Stimulated activated naive B cell treated with anti-CD40 and anti-IgM and Interleukin-4, amounts not matched to agents 10 μg/mL and 1 μg/mL and 100 μg/mL, for 72 hours (primary cell): ENCODE data around the gene GAS7.
A peak's percentile ranks its signal among the peaks of the same experiment; 100 is the strongest.

Experiments
- ATAC-seq, 2 donors: fragments of 150-1000 bp; cut with Tn5 transposase; replicated peaks; 2 replicates each; pipeline ENCODE4 v1.10.0; 2021; ENCODE audit warnings: moderate library complexity in 1 of 2
- DNase-seq: peaks from one replicate; pipeline ENCODE4 v3.0.0; 2021
- H3K27ac Mint-ChIP-seq: one replicate; pipeline ENCODE4 v1.8.0; 2022; ENCODE audit warnings: mild to moderate bottlenecking, mixed read lengths
- H3K27me3 Mint-ChIP-seq, 2 donors: one replicate each; pipeline ENCODE4 v1.8.0; 2022; ENCODE audit warnings: mixed read lengths in 2 of 2
- H3K36me3 Mint-ChIP-seq, 2 donors: one replicate each; pipeline ENCODE4 v1.8.0; 2022; ENCODE audit warnings: mixed read lengths in 2 of 2, mild to moderate bottlenecking in 1 of 2
- H3K4me1 Mint-ChIP-seq, 2 donors: one replicate each; pipeline ENCODE4 v1.8.0; 2022; ENCODE audit warnings: mixed read lengths in 2 of 2, mild to moderate bottlenecking in 1 of 2
- H3K4me3 Mint-ChIP-seq, 2 donors: one replicate each; pipeline ENCODE4 v1.8.0; 2022; ENCODE audit warnings: mild to moderate bottlenecking in 2 of 2, mixed read lengths in 2 of 2, moderate library complexity in 1 of 2
- H3K9me3 Mint-ChIP-seq, 2 donors: one replicate each; pipeline ENCODE4 v1.8.0; 2022; ENCODE audit warnings: mixed read lengths in 2 of 2, mild to moderate bottlenecking in 1 of 2

The GAS7 gene

DNA sequence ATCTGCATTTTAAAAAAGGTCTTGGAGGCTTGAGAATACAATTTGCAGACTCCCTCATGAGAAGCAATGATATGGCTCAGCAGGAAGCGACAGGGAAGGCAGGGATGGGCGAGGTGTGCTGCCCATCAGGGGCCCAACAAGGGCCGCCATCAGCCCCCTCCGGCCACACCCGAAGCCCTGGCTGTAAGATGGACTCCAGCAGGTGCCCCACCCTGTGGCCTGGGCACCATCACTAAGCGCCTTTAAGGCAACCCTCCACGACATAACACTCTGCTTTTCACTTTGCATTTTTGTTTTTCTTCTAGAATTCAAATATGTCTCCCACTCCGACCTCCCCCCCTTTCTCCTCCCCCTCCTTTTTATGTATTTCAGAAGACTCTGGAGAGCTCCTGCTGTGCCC lies 241.2 kb downstream of the GAS7 start:
- Mint-ChIP-seq H3K9me3 (no peaks in the 10 kb centered on the region), H3K27ac (no peak overlapping the region), H3K4me3 (no peak overlapping the region), H3K27me3 (peaks cover 0 to 6% of the 10 kb centered on the region in 2 donors), H3K36me3 (peaks cover 0 to 7% of the 10 kb centered on the region in 2 donors), H3K4me1 (peaks cover 5 to 14% of the 10 kb centered on the region in 2 donors)
- ATAC-seq, result no peak
- no peak for DNase-seq

DNA sequence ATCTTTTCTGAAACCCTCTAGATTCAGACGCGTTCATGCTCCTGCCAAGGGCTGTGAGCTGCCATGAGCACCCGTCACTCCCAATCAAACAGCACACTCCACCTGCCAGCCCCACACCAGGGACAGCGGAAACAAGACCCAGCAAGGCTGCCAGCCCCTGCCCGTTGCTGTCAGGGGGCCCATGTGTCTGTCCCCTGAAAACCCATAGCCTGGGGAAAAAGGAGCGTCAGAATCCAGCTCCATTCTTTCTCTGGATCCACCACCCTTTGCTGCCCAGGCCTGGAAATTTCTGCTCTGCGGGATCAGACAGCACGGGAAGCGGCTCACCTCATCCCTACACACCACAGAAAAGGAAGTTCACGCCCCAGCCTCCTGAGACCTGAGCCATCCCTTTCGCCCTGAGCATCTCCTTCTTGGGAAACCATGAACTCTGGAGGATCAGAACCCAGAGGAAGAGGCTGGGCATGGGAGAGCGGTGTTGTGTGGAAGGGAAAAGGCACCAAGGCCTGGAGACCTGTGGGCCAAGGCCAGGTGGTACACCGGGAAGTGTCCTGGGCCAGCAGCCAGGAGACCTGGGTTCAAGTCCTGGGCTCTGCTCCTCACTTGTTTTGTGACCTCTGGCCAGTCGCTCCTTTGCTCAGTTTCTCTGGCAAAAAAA lies 241.8 kb downstream of the GAS7 start:
- no peak overlapping the region for H3K4me3 Mint-ChIP-seq
- DNase-seq (no peak), ATAC-seq (no peak)
- H3K9me3 Mint-ChIP-seq, result no peaks in the 10 kb centered on the region
- peaks cover 0 to 6% of the 10 kb centered on the region in 2 donors for H3K27me3 Mint-ChIP-seq
- peak overlapping the region; percentile 44 for H3K27ac Mint-ChIP-seq
- H3K4me1 Mint-ChIP-seq, result peaks cover 5 to 14% of the 10 kb centered on the region in 2 donors
- peaks cover 0 to 7% of the 10 kb centered on the region in 2 donors for H3K36me3 Mint-ChIP-seq

DNA sequence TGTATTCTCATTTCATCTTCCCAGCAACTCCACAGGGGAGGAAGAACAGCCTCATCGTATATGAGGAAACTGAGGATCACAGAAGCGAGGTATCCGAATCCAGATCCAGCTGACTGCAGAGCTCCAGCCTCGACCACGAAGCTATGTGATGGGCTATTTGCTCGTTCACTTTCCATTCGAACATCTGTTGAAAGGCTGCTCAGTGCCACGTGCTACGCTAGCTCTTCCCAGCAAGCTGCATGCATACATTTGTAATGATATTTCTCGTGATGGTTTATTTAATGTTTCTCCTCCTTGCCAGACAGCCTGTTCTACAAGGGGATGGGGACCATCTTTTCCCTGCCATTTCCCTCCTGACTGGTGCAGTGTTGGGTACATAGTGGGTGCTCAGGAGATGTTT lies 244.9 kb downstream of the GAS7 start:
- H3K9me3 Mint-ChIP-seq, result no peaks in the 10 kb centered on the region
- no peak overlapping the region for H3K27ac Mint-ChIP-seq
- DNase-seq (no peak), ATAC-seq (no peak)
- peaks cover 0 to 5% of the 10 kb centered on the region in 2 donors for H3K4me1 Mint-ChIP-seq
- no peaks in the 10 kb centered on the region for H3K27me3 Mint-ChIP-seq
- H3K4me3 Mint-ChIP-seq, result no peak overlapping the region
- H3K36me3 Mint-ChIP-seq, result no peaks in the 10 kb centered on the region

DNA sequence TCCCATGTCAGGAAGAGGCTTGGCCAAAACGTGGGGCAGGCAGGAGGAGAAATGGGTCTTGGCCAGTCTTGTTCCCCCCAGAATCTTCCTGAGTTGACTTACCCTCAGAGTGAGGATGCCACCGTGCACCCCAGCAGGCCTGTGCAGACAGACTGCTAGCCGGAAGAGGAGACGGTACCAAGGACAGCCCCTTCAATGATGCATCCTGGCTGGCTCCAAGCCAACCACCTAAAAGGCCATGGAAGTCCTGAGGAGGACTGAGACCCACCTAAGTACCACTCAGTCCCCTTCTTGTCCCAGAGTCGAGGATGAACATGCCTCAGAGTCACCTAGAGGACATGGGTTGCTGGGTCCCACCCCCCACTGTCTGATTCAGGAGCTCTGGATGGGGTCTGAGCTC lies 246.6 kb downstream of the GAS7 start:
- no peaks in the 10 kb centered on the region for H3K9me3 Mint-ChIP-seq
- ATAC-seq (no peak), DNase-seq (no peak)
- no peak overlapping the region for H3K4me3 Mint-ChIP-seq
- H3K36me3 Mint-ChIP-seq, result peaks cover 0 to 7% of the 10 kb centered on the region in 2 donors
- H3K27ac Mint-ChIP-seq, result no peak overlapping the region
- H3K27me3 Mint-ChIP-seq, result no peaks in the 10 kb centered on the region
- peaks cover 0 to 11% of the 10 kb centered on the region in 2 donors for H3K4me1 Mint-ChIP-seq

DNA sequence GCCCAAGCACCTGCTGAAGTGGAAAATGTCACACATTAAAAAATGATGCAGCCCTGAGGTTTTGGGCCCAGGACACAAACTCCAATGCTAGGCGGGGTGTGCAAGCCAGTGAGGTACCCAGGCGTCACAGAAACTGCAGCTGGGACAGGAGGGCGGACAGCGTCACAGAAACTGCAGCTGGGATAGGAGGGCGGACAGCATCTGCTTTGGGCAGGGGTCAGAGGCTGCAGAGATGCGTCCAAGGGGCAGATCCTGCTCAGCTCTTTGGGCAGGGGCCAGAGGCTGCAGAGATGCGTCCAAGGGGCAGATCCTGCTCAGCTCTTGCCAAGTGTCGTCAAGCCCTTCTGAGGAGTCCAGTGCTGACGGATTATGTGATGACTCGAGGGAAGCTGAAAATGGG lies 249.5 kb downstream of the GAS7 start:
- H3K36me3 Mint-ChIP-seq, result peaks cover 0 to 8% of the 10 kb centered on the region in 2 donors
- peaks cover 0 to 11% of the 10 kb centered on the region in 2 donors for H3K4me1 Mint-ChIP-seq
- no peaks in the 10 kb centered on the region for H3K9me3 Mint-ChIP-seq
- DNase-seq (no peak), ATAC-seq (no peak)
- H3K27me3 Mint-ChIP-seq, result no peaks in the 10 kb centered on the region
- no peak overlapping the region for H3K27ac Mint-ChIP-seq
- H3K4me3 Mint-ChIP-seq, result no peak overlapping the region

DNA sequence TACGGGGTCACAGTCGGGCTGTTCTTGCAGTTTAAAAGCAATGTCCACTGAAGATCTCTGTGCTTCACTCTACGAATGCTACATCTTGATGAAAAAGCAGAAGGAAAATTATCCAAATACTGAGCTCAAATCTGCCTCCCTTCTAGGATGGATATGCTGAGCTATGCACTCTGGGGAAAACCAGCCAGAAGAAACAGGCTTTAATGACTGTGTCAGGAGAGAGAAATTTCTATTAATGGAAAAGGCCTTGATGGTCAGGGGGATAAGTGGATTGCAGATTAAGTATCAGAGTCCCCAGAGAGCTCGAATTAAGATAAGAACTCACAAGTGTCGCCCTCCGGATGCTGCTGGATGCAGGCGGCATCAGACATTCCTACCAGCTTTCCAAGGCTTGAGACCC lies 253.7 kb downstream of the GAS7 start:
- no peak overlapping the region for H3K4me3 Mint-ChIP-seq
- peaks cover 24 to 33% of the 10 kb centered on the region in 2 donors for H3K36me3 Mint-ChIP-seq
- no peaks in the 10 kb centered on the region for H3K27me3 Mint-ChIP-seq
- ATAC-seq, result no peak
- no peaks in the 10 kb centered on the region for H3K9me3 Mint-ChIP-seq
- H3K27ac Mint-ChIP-seq, result no peak overlapping the region
- no peak for DNase-seq
- peaks cover 0 to 11% of the 10 kb centered on the region in 2 donors for H3K4me1 Mint-ChIP-seq

DNA sequence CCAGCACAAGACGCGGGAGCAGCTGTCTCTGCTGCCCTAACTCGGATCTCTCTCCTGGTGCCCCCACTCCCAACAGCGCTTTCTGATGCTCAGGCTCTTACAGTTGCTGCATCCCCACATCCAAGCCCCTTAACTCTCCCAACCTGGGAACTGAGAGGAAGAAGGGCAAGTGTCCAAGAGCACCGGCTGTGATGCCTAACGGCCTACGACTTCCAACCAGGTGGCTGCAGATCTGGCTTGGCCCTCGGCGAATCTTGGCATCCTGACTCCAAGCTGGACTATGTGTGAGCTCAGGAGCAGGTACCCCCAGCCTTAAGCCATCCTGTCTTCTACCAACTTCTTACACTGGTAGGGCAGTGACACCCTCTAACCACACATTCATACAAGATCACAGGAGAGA lies 255.1 kb downstream of the GAS7 start:
- Mint-ChIP-seq H3K36me3 (peaks cover 34% of the 10 kb centered on the region in 2 donors), H3K4me3 (no peak overlapping the region), H3K27me3 (no peaks in the 10 kb centered on the region), H3K4me1 (peaks cover 0 to 4% of the 10 kb centered on the region in 2 donors), H3K27ac (no peak overlapping the region), H3K9me3 (no peaks in the 10 kb centered on the region)
- ATAC-seq, result no peak
- DNase-seq, result no peak

DNA sequence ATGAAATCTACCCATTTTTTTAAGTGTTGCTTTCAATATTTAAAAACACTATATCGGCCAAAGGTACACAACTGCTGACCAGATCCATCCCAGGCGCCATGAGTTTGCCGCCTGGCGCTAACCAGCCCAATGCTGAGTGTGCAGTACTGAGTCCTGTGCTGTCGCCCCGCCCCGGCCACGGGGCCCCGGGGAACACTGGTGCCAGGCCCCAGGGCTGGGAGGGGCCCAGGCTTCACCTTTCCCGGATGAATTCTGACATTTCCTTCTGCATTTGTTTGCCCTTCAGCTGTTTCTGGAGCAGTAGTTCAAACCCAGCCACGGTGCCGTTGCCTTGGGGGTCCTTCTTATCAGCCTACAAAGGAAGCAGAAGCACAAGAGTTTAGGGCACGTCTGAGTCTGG lies 255.5 kb downstream of the GAS7 start:
- Mint-ChIP-seq H3K27me3 (no peaks in the 10 kb centered on the region), H3K4me1 (no peaks in the 10 kb centered on the region), H3K4me3 (no peak overlapping the region), H3K27ac (no peak overlapping the region), H3K36me3 (peaks cover 34% of the 10 kb centered on the region in 2 donors), H3K9me3 (no peaks in the 10 kb centered on the region)
- ATAC-seq (no peak), DNase-seq (no peak)

DNA sequence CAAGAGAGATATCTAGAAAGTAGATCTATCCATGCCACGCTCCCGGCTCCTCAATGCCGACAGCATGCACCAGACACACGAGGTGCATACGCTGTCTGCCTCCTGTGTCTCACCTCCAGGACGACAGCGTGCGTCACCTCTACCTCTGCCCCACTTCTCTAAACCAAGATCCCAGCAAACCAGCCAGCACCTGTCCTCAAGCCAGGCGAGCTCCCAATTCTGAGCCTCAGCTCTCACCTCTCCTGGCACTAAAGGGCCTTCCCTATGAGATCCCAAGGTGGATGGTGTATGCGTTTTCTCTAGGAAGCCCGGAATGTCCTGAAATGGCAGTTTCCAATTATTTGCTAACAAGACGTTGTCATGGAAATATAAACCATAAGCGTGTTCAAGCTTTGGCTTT lies 257.1 kb downstream of the GAS7 start:
- Mint-ChIP-seq H3K27ac (no peak overlapping the region), H3K4me3 (no peak overlapping the region), H3K27me3 (no peaks in the 10 kb centered on the region), H3K9me3 (peaks cover 0 to 2% of the 10 kb centered on the region in 2 donors), H3K36me3 (peaks cover 35 to 43% of the 10 kb centered on the region in 2 donors), H3K4me1 (peaks cover 1% of the 10 kb centered on the region in 2 donors)
- no peak for DNase-seq
- ATAC-seq, result no peak

DNA sequence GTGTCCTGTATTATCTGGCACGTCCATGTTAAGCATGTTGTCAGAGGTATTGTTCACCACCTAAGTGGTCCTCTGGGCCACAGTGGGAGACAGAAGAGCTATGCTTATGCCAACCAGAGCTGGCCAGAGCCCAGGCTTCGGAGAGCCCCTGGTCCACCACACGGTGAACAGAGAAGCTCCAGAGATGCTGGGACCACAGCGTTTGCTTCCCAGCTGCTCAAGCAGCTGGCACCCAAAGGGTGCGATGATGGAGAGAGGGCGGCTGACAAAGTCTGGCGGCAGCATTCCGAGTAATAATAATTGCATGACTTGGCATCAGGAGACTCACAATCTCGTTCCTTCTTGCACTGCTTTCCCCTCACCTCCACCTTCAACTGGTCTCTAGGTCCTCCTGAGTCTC lies 257.6 kb downstream of the GAS7 start:
- H3K4me3 Mint-ChIP-seq, result no peak overlapping the region
- H3K9me3 Mint-ChIP-seq, result peaks cover 0 to 2% of the 10 kb centered on the region in 2 donors
- DNase-seq, result no peak
- H3K27ac Mint-ChIP-seq, result no peak overlapping the region
- no peak for ATAC-seq
- no peaks in the 10 kb centered on the region for H3K27me3 Mint-ChIP-seq
- peaks cover 3 to 6% of the 10 kb centered on the region in 2 donors for H3K4me1 Mint-ChIP-seq
- H3K36me3 Mint-ChIP-seq, result peaks cover 37 to 43% of the 10 kb centered on the region in 2 donors

DNA sequence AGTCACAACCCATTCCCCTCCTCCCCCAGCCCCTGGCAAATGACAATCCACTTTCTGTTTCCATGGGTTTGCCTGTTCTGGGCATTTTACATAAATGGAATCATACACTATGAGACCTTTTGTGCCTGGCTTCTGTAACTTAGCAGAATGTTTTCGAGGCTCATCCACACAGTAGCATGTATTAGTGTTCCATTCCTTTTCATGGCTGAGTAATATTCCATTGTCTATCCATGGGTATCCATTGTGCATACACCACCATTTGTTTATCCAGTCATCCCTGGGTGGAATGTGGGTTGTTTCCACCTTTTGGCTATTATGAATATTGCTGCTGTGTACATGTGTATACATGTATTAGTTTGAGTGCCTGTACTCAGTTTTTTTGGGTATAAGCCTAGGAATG lies 259.6 kb downstream of the GAS7 start:
- Mint-ChIP-seq H3K9me3 (peaks cover 0 to 2% of the 10 kb centered on the region in 2 donors), H3K27me3 (no peaks in the 10 kb centered on the region), H3K4me3 (no peak overlapping the region), H3K27ac (no peak overlapping the region), H3K36me3 (peaks cover 39 to 43% of the 10 kb centered on the region in 2 donors), H3K4me1 (peaks cover 4 to 10% of the 10 kb centered on the region in 2 donors)
- ATAC-seq (no peak), DNase-seq (no peak)

DNA sequence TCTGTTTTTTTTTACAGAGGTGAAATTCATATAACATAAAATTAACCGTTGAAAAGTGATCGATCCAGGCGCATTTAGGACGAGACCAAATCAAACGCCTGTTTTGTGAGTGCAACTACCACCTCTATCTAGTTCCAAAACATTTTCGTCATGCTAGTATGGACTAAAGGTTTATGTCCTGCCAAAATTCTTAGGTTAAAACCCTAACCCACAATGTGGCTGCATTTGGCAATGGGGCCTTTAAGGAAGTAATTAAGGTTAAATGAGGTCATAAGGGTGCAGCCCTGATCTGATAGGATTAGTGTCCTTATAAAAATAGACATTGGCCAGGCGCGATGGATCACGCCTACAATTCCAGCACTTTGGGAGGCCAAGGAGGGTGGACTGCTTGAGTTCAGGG lies 260.5 kb downstream of the GAS7 start:
- Mint-ChIP-seq H3K36me3 (peaks cover 36 to 37% of the 10 kb centered on the region in 2 donors), H3K27ac (no peak overlapping the region), H3K9me3 (peaks cover 0 to 2% of the 10 kb centered on the region in 2 donors), H3K4me3 (no peak overlapping the region), H3K4me1 (peaks cover 4 to 10% of the 10 kb centered on the region in 2 donors), H3K27me3 (no peaks in the 10 kb centered on the region)
- no peak for DNase-seq
- ATAC-seq, result no peak

DNA sequence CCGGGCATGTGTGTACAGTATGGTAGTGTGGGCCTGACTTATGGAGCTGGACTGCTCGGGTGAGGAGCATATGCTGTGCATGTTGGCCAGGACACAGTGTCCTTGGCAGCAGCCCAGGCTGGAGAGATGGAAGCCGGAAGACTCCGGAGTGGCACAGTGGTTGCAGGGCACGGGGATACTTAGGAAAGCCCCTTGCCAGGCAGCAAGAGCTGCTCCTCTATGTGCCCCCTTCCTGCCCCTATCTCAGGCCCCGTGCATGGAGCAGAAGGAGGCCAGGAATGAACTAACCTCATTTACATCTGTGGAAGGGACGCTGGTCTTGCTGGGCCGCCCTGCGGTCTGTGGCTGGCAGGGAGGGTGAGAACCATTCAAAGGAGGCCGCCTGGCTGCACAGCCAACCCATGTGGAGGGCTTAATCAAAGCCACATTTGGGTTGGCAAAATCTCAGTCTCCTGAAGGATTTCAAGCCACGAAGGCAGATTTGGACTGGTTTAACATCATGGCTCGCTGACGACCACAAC lies 261.1 kb downstream of the GAS7 start:
- no peak overlapping the region for H3K4me3 Mint-ChIP-seq
- ATAC-seq, result no peak
- peaks cover 0 to 2% of the 10 kb centered on the region in 2 donors for H3K9me3 Mint-ChIP-seq
- peak overlapping the region; percentile 20 for H3K27ac Mint-ChIP-seq
- DNase-seq, result no peak
- H3K36me3 Mint-ChIP-seq, result peaks cover 34% of the 10 kb centered on the region in 2 donors
- H3K4me1 Mint-ChIP-seq, result peaks cover 4 to 10% of the 10 kb centered on the region in 2 donors
- no peaks in the 10 kb centered on the region for H3K27me3 Mint-ChIP-seq

DNA sequence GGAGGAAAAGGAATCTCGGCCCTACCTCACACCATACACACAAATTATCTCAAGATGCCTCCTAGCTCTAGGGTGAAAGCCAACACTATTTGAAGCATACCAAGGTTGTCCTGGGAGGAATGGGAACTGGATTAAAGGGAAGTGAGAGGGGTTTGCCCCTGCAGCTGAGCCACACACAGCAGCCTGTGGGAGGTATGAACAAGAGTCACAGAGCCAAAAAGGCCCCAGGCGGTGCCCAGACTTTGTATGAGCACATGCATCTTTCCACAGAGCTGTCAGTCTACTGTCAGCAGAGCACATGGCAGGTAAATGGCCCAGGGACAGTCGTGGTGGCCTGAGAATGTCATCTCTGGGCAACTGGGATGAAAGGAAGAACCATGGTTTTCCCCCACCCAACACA lies 262.3 kb downstream of the GAS7 start:
- ATAC-seq (peak in 1 of 2 donors; percentile 41), DNase-seq (no peak)
- no peaks in the 10 kb centered on the region for H3K27me3 Mint-ChIP-seq
- peaks cover 31 to 32% of the 10 kb centered on the region in 2 donors for H3K36me3 Mint-ChIP-seq
- H3K4me3 Mint-ChIP-seq, result no peak overlapping the region
- peaks cover 4 to 10% of the 10 kb centered on the region in 2 donors for H3K4me1 Mint-ChIP-seq
- peaks cover 0 to 2% of the 10 kb centered on the region in 2 donors for H3K9me3 Mint-ChIP-seq
- peak overlapping the region; percentile 20 for H3K27ac Mint-ChIP-seq

DNA sequence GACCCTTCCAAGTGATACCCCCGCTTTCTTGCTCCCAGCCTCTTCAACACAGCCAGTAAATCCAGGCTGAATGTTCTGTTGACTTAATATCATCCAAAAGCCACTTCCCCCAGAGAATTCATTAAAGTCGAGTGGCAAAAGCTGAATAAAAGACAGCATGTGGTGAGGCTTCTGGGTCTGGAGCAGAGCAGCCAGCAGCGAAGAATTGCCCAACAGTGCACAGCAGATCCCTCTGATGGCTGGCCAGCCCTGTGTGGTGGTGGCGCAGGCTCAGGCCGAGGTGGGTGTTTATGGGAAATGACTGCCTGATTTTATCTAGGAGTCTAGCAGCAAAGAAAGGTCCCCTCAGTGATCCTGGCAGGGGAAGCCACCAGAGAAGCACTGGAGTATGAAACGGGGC lies 263.0 kb downstream of the GAS7 start:
- H3K36me3 Mint-ChIP-seq, result peaks cover 24 to 28% of the 10 kb centered on the region in 2 donors
- H3K4me1 Mint-ChIP-seq, result peaks cover 4 to 10% of the 10 kb centered on the region in 2 donors
- peaks cover 0 to 2% of the 10 kb centered on the region in 2 donors for H3K9me3 Mint-ChIP-seq

More for the DNA sequence above, 263.0 kb downstream of the GAS7 start:
- no peak overlapping the region for H3K4me3 Mint-ChIP-seq
- DNase-seq (no peak), ATAC-seq (no peak)
- no peaks in the 10 kb centered on the region for H3K27me3 Mint-ChIP-seq
- peak overlapping the region; percentile 20 for H3K27ac Mint-ChIP-seq
